ENCODE results near the gene ZNF580. TPM values are rescaled to one million over a fixed set of nuclear protein-coding genes. Genes with fewer than 3 reads are reported as not detected.
A peak's percentile ranks its signal among the peaks of the same experiment; 100 is the strongest.

ZNF580 gene
- total and polyA plus RNA-seq, 2 of the 8 experiments (the other 6 are each of a cell fraction or from before 2014, with no cell fraction given) = 12.0 to 24.6 TPM

DNA sequence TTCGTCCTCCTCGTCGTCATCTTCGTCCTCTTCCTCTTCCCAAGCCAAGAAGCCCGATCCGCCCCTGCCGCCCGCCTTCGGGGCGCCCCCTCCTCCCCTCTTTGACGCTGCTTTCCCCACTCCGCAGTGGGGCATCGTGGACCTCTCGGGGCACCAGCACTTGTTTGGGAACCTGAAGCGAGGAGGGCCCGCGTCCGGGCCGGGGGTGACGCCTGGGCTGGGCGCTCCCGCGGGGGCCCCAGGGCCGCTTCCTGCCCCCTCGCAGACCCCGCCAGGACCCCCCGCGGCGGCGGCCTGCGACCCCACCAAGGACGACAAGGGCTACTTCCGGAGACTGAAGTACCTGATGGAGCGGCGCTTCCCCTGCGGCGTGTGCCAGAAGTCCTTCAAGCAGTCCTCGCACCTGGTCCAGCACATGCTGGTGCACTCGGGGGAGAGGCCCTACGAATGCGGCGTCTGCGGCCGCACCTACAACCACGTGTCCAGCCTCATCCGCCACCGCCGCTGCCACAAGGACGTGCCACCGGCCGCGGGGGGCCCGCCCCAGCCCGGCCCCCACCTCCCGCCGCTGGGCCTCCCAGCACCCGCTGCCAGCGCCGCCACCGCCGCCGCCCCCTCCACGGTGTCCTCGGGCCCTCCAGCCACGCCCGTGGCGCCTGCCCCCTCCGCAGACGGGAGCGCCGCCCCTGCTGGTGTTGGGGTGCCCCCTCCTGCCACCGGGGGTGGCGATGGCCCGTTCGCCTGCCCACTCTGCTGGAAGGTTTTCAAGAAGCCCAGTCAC is 26.7 kb upstream of the ZNF580 start:
- POLR2A ChIA-PET (ENCODE audit: partially characterized antibody) = interaction anchor here (1.0 to 4.3 kb wide), 3 partner anchors 7 to 206 kb away, joined by 3 to 32 read pairs (median 3); partner anchors contain the start of gene UBE2S
- Histone ChIP-seq H2BK5ac (ENCODE audit: low read depth, low read length) (no peak overlapping the region), H2BK12ac (ENCODE audit: low read depth, low read length) (no peak overlapping the region), H4K8ac (ENCODE audit: extremely low read depth, insufficient read depth, low read length) (no peak overlapping the region), H3K9ac (replicated peaks in 1 of 4; ENCODE audit: extremely low read depth in 1 of 4, low read depth in 3 of 4, low read length in 3 of 4) (no peak overlapping the region), H3K27me3 (replicated peaks in 1 of 4; ENCODE audit: control insufficient read depth in 3 of 4, extremely low read depth in 1 of 4, insufficient read depth in 3 of 4, low read length in 3 of 4) (peaks cover 0 to 2% (median 0%) of the 10 kb centered on the region in 4 experiments; a peak in 1 of 7 replicates), H3K36me3 (ENCODE audit: control insufficient read depth in 2 of 4, insufficient read depth in 4 of 4, low read length in 3 of 4) (peaks cover 0 to 30% (median 4%) of the 10 kb centered on the region in 4 experiments; a peak in 5 of 8 replicates), H3K4me3 (ENCODE audit: extremely low read depth in 1 of 4, insufficient read depth in 2 of 4, low read depth in 3 of 4, low read length in 4 of 4) (no peak overlapping the region), H3K23ac (ENCODE audit: insufficient read length) (no peak overlapping the region), H3K79me1 (ENCODE audit: low read depth, low read length) (peaks cover 4% of the 10 kb centered on the region; the same call in 1 of the 2 replicates), H3K4me2 (ENCODE audit: insufficient read depth in 1 of 2, low read depth in 2 of 2, low read length in 2 of 2) (no peak overlapping the region), H3K4me1 (replicated peaks in 1 of 4; ENCODE audit: control insufficient read depth in 3 of 4, insufficient read depth in 4 of 4, low read length in 3 of 4) (no peaks in the 10 kb centered on the region), H3K79me2 (ENCODE audit: control insufficient read depth in 1 of 2, insufficient read depth in 2 of 2, low read length in 2 of 2) (no peaks in the 10 kb centered on the region), H3K14ac (ENCODE audit: insufficient read length) (no peak overlapping the region), H3K27ac (ENCODE audit: low read depth, low read length) (no peak overlapping the region), H2BK120ac (replicated peaks; ENCODE audit: low read depth, low read length) (no peak overlapping the region), H4K91ac (replicated peaks; ENCODE audit: insufficient read length, low read length) (no peak overlapping the region), H3K9me3 (ENCODE audit: insufficient read depth in 2 of 2, low read depth in 1 of 2, low read length in 1 of 2) (no peaks in the 10 kb centered on the region; a peak in 1 of 4 replicates), H4K5ac (ENCODE audit: insufficient read length, low read depth, low read length) (no peak overlapping the region), H3K23me2 (ENCODE audit: low read depth, low read length) (no peaks in the 10 kb centered on the region), H3K18ac (ENCODE audit: extremely low read depth, low read length) (no peak overlapping the region), H4K20me1 (replicated peaks in 1 of 2; ENCODE audit: control insufficient read depth in 1 of 2, insufficient read depth in 2 of 2, low read length in 2 of 2) (peaks cover 4 to 23% of the 10 kb centered on the region in 2 experiments), H2BK20ac (ENCODE audit: low read length) (no peak overlapping the region), H2AFZ (ENCODE audit: low read length) (no peak overlapping the region), H3K4ac (replicated peaks; ENCODE audit: insufficient read length, low read depth, low read length) (no peak overlapping the region), H2AK5ac (ENCODE audit: low read depth, low read length) (no peak overlapping the region), H3K56ac (replicated peaks; ENCODE audit: insufficient read length, low read depth, low read length) (no peak overlapping the region), H2BK15ac (ENCODE audit: low read length) (no peak overlapping the region)
- CTCF ChIA-PET (ENCODE audit: partially characterized antibody) = interaction anchor here (1.1 kb wide), 1 partner anchor 8 kb away, joined by 4 read pairs; the partner anchor contains the start of gene ZNF865
- DNase-seq (ENCODE audit: low read depth in 1 of 2, low spot score in 2 of 2) = no peak
- TF ChIP-seq, protein P1, sequence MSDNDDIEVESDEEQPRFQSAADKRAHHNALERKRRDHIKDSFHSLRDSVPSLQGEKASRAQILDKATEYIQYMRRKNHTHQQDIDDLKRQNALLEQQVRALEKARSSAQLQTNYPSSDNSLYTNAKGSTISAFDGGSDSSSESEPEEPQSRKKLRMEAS (IDR thresholded peaks at IDR 0.05) = peak; percentile 25; the same call in 1 of the 2 replicates
- no peak for TF ChIP-seq TCF12 (IDR thresholded peaks at IDR 0.05; ENCODE audit: low read depth, low read length)
- no peak for FAIRE-seq
- WGBS, 2 experiments (ENCODE audit: extremely low coverage in 1 of 2, insufficient coverage in 1 of 2, insufficient read length in 1 of 2, insufficient replicate concordance in 2 of 2, low coverage in 1 of 2, low lambda C conversion rate in 2 of 2, missing lambda C conversion rate in 1 of 2) = 86 to 100% methylated on average over 4 to 23 of the region's 75 CpGs

Data from H1 (cell line).